BJ (cell line): ENCODE measurements around the gene NCOA7. TPM values are rescaled to one million over a fixed set of nuclear protein-coding genes. Genes with fewer than 3 reads are reported as not detected.
"Not testable (repeated sequence)": the region's sequence is repeated elsewhere in the genome, so short reads cannot be mapped to it uniquely, and the experiment has no call there.

Source experiments
- CTCF ChIA-PET: fragments of 350-600 bp; formaldehyde crosslinking; extraction: SDS; loops from one replicate; lab custom pipeline; 2021; ENCODE audit warnings: antibody characterized with exemption, inconsistent platforms; lab: Yijun Ruan, JAX
- POLR2A ChIA-PET: fragments of 300-600 bp; sonication (Branson Sonifier 250); formaldehyde crosslinking; extraction: SDS; loops from one replicate; lab custom pipeline; 2021; ENCODE audit warnings: antibody characterized with exemption; lab: Charles Lee
- DNase-seq: peaks from one replicate; pipeline ENCODE4 v3.0.0-alpha.2; 2011; ENCODE audit warnings: low read depth
- H3K27me3 ChIP-seq: 2 replicates; pipeline ENCODE4 v1.6.0; 2011; ENCODE audit warnings: low read length; ENCODE audit not compliant: control insufficient read depth, insufficient read depth
- H3K36me3 ChIP-seq: 2 replicates; pipeline ENCODE4 v1.5.1; 2011; ENCODE audit warnings: low read length; ENCODE audit not compliant: control insufficient read depth, insufficient read depth
- H3K4me3 ChIP-seq: 2 replicates; pipeline ENCODE4 v1.5.1; 2011; ENCODE audit warnings: low read depth, mild to moderate bottlenecking, control low read depth, low read length
- polyA plus RNA-seq: library from polyadenylated mRNA; depleted of rRNA; stranded (reverse); fragments of >200 nt; gene quantifications from 2 replicates; pipeline ENCODE4 v1.2.3, GENCODE V29; 2011
- TF ChIP-seq, protein P1 (sequence below): IDR thresholded peaks from 2 replicates; pipeline ENCODE4 v1.5.1; 2011; ENCODE audit warnings: low read depth, mild to moderate bottlenecking, control low read depth, inconsistent platforms, low read length, moderate library complexity; ENCODE audit not compliant: insufficient read depth

The NCOA7 gene
- polyA plus RNA-seq, 1 experiment, result 27.2 TPM

DNA sequence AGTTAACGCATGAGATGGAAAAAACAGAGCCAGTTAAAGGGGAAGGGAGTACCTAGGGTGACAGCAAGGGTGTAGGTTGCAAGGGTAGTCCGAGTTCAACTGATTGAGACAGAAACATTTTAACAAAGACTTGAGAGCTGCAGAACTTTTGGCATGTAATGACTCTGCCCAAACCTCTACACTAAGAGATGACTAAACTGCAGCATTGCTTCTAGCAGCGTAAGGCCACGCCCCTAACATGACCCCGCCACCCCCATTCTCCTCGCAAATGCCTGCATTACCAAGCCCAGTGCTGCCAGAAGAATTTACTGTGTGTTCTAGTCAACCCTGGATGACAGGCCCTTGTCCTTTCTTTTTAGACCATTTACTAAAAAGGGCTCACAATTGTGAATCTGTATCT lies 159.5 kb downstream of the NCOA7 start:
- TF ChIP-seq, protein P1, sequence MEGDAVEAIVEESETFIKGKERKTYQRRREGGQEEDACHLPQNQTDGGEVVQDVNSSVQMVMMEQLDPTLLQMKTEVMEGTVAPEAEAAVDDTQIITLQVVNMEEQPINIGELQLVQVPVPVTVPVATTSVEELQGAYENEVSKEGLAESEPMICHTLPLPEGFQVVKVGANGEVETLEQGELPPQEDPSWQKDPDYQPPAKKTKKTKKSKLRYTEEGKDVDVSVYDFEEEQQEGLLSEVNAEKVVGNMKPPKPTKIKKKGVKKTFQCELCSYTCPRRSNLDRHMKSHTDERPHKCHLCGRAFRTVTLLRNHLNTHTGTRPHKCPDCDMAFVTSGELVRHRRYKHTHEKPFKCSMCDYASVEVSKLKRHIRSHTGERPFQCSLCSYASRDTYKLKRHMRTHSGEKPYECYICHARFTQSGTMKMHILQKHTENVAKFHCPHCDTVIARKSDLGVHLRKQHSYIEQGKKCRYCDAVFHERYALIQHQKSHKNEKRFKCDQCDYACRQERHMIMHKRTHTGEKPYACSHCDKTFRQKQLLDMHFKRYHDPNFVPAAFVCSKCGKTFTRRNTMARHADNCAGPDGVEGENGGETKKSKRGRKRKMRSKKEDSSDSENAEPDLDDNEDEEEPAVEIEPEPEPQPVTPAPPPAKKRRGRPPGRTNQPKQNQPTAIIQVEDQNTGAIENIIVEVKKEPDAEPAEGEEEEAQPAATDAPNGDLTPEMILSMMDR, result no peak
- CTCF ChIA-PET, result interaction anchor here (4.0 to 4.1 kb wide), 2 partner anchors 93 to 160 kb away, joined by 37 to 49 read pairs; partner anchors contain the start of gene NCOA7
- Histone ChIP-seq H3K4me3 (no peak overlapping the region), H3K36me3 (no peaks in the 10 kb centered on the region), H3K27me3 (no peaks in the 10 kb centered on the region)
- peak; percentile 41 for DNase-seq
- POLR2A ChIA-PET, result no interaction called here

DNA sequence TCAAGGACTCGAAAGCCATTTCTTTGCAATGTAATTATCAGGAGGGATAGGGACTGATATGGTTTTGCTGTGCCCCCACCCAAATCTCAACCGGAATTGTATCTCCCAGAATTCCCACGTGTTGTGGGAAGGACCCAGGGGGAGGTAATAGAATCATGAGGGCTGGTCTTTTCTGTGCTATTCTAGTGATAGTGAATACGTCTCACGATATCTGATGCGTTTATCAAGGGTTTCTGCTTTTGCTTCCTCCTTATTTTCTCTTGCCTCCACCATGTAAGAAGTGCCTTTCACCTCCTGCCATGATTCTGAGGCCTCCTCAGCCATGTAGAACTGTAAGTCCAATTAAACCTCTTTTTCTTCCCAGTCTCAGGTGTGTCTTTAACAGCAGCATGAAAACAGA lies 160.0 kb downstream of the NCOA7 start:
- ChIA-PET CTCF (interaction anchor here (1.1 to 4.1 kb wide), 5 partner anchors 37 to 169 kb away, joined by 5 to 49 read pairs (median 21); partner anchors contain the start of gene NCOA7), POLR2A (interaction anchor here (0.6 to 1.0 kb wide), 2 partner anchors 157 to 160 kb away, joined by 3 to 4 read pairs; partner anchors contain the start of gene NCOA7)
- H3K27me3 ChIP-seq, H3K4me3 ChIP-seq, DNase-seq, H3K36me3 ChIP-seq: not testable (repeated sequence)

DNA sequence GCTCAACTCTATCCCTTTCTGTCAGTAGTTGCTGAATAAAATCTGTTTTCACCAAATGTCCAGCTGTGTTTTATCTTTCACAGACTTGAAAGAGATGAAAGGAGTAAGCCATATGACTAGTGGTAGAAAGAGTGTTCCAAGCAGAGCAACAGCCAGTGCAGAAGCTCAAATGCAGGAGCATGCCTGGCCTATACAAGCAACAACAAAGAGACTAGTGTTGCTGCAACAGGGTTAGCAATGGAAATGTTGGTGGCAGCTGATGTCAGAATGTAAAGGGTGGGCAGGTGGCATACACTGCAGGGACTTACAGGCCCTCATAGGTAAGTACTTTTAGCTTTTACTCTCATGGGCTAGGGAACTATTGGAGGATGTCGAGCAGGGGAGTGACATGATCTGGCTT lies 160.6 kb downstream of the NCOA7 start:
- CTCF ChIA-PET, result interaction anchor here (0.9 to 4.1 kb wide), 8 partner anchors 18 to 170 kb away, joined by 3 to 49 read pairs (median 10); partner anchors contain the start of gene NCOA7
- Histone ChIP-seq H3K27me3 (no peaks in the 10 kb centered on the region), H3K36me3 (no peaks in the 10 kb centered on the region), H3K4me3 (no peak overlapping the region)
- no peak for DNase-seq
- POLR2A ChIA-PET, result interaction anchor here (0.6 to 1.0 kb wide), 2 partner anchors 157 to 160 kb away, joined by 3 to 4 read pairs; partner anchors contain the start of gene NCOA7
- TF ChIP-seq, protein P1, result no peak

DNA sequence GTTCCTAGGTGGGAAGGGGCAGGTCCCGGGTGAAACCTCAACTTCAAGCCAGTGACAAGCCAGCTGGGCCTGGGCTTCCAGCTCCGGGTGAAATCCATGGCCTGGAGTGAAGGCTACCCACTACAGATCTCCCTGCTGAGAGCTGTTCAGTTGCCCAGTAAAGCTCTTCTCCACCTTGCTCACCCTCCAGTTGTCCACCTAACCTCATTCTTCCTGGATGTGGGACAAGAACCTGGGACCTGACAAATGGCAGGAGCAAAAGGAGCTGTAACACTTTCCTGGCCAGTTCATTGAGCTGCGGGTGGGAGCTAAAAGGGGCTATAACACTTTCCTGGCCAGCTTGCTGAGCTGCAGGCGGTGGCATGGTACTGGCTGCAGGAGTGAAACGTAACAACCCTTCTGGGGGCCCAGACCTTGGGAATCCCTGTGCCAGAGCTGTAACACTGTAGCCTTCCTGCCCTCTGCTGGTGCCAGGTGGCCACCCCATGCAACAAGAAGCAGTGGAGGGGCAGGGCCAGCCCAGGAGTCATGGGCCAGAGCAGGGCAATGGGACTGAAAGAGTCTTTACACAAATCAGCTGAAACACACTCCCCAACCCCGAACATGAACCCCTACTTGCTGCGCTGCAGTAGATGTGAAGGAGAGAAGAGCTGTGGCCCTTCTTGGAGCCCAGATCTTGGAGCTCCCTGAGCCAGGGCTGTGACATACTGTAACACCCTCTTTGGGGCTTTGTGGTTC lies 162.2 kb downstream of the NCOA7 start:
- CTCF ChIA-PET, result interaction anchor here (0.6 to 4.1 kb wide), 26 partner anchors 9 to 199 kb away, joined by 3 to 49 read pairs (median 4); partner anchors contain the start of gene NCOA7
- DNase-seq, result no peak
- Histone ChIP-seq H3K27me3 (no peaks in the 10 kb centered on the region), H3K36me3 (no peaks in the 10 kb centered on the region), H3K4me3 (no peak overlapping the region)
- TF ChIP-seq, protein P1, result peak; percentile 66
- POLR2A ChIA-PET, result interaction anchor here (0.6 kb wide), 1 partner anchor 175 kb away, joined by 5 read pairs; no protein-coding TSS in a partner anchor

DNA sequence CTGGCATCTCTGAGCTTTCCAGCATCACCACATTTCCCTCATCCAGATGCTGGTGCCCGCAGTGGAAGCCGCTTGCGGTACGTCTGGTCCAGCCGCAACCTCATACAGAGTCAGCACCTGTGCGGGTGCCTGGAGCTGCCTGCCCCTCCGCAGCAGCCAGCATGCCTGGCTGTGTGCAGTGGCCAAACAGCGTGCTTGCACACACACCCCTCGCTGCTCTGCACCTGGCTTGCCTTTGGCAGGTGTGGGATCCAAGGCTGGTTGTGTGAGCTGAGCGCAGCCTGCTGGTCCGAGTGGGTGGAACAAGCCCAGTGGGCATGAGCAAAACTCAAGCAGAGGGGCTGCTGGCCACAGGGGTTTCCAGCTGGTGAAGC lies 162.7 kb downstream of the NCOA7 start:
- ChIA-PET POLR2A (interaction anchor here (0.6 kb wide), 1 partner anchor 175 kb away, joined by 5 read pairs; no protein-coding TSS in a partner anchor), CTCF (interaction anchor here (0.6 to 4.1 kb wide), 19 partner anchors 11 to 200 kb away, joined by 3 to 49 read pairs (median 5); partner anchors contain the start of gene NCOA7)
- no peak overlapping the region for H3K4me3 ChIP-seq
- TF ChIP-seq, protein P1, result peak; percentile 23; the same call in 1 of the 2 replicates
- DNase-seq, result no peak
- H3K36me3 ChIP-seq, result no peaks in the 10 kb centered on the region
- no peaks in the 10 kb centered on the region for H3K27me3 ChIP-seq
